GM19468 (cell line): ENCODE data around the gene CLRN3.

ENCODE experiments used
- ATAC-seq: cut with Tn5 transposase; IDR thresholded peaks from one replicate; pipeline ENCODE4 v1.9.1; 2021; ENCODE audit warnings: mild to moderate bottlenecking, moderate library complexity, moderate number of reproducible peaks; ENCODE audit not compliant: unreplicated experiment; ENCODE audit errors: extremely low read depth

Gene CLRN3

DNA sequence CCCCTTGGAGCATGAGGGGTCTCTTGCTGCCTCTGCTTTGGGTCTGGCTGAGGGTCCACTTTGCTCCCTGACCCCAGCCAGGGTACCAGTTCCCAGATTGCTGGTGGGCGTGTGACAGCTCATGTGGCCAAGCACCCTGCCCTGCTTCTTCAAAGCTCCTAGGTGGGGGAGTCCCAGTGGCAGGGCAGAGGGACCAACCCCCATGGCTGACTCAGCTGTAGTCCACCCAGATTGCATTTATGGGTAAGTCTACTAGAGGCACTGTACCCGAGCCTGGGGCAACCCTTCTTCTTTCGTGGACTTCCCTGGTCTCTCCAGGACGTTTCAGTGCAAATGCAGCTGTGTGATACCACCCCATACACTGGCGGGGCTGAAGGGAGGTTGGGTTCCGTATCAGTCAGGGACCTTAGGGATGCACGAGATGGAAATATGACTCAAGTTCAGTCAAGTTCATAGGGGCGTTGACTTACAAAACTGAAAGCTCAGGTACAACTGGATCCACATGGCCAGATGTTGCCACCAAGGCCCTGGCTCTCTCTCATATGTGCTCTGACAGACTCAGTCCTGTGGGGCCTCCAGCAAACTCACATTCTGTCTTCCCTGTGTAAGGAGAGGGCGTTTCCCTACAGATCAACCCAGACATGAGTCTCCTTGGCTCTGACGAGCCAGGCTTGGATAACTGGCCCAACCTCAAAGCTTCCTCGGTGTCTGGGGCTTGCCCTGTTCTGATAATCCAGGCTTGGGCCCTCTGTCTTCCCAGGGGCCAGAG, 27.7 kb upstream of the CLRN3 start:
- no peak for ATAC-seq

DNA sequence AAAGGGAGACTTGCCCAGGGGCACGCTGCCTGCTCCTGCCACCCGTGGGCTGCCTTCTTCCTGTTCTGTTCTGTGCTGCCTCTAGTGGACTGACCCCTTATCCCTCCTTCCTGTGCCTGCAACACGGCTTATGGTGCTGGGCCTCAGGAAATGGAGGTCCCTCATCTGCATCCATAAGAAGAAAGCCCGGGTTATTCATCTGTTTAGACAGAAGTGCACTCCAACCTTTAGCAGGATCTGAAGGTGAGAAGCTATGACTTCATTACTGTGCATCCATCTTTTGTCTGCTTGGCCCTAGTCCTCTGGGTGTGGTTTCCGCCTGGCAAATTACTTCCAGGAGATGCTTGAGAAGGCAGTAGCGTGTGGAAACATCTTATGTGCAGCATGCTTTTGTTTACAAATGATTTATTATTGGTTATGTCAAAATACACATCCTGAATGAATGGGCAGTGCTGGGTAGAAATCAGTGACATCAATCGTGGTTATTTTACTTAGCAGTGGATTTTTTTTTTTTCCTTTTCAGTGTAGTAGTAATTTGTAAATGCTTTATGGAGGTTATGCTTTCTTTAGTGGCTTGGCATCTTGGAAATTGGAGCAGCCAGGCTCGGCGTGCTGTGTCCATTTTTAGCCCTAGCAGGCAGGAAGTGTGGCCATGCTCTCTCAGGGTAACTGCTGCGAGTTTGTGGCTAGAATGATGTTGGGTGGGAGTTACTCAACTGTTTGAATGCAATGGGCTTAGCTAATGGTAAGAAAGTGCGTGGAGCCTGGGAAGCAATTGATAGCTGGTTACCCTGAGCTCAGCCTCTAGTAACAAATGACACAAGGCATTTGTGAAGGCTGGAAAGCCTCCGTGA, 26.9 kb upstream of the CLRN3 start:
- no peak for ATAC-seq

- no peak for ATAC-seq
These were observed 25.8 kb upstream of the CLRN3 start for GRCh38 chr10:127918572-127918971.

DNA sequence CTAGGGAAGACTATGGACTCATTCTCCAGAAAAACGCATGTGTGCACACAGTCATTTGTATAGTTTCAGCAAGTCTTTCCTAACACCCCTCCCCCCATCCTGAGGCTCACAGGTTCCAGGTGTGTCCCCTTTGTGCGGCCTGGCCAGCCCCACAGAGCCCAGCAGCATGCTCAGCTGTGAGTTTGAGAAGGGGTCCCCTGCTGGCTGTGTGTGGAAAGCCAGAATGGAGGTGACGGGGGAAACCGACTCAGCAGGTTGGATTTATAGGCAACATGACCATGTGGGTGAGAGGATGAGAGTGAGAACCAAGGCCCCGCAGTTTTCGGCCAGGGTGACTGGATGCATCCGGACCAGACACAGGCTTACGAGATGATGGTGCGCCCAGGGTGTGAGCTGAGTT, 24.1 kb upstream of the CLRN3 start:
- no peak for ATAC-seq

DNA sequence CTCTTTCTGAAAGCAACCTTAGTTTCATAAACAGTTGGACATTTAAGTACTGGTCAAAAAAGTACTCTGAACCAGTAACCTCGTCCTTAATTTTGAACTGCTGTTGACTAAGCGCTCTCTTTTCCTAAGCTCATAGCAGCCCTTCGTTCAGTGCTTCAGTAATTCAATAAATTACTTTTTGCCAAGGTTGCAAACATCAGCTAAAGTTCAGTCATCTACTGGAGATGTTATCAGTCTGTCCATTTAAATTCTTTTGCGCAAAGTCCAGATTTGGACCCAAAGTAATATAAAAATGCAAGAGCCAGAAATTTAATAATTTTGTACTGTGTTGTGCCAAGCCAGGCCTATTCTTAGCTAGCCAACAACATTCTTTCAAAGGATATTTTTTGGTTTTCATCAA, 22.6 kb upstream of the CLRN3 start:
- no peak for ATAC-seq

DNA sequence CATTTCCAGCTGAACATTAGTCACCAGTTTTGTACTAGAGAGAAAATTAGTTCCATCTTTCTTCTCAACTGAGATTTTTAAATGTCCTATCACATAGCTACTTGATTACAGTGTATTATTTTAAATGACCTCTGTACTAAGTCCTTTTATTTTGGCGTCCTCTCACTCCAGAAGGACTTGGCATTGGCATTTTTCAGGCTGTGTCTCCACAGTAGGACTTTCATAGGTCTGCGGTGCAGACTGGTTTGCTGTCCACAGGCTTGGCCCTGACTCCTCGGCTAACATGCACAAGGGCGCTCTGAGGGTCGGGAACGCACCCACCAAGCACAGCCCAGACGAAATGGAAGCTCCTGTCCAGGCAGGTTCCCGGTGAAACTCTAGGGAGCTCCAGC, 20.6 kb upstream of the CLRN3 start:
- ATAC-seq, result no peak

GRCh38 chr10:127912607-127913367, 20.0 kb upstream of the CLRN3 start:
- no peak for ATAC-seq

- ATAC-seq, result no peak
These were observed 19.1 kb upstream of the CLRN3 start for GRCh38 chr10:127911867-127912257.

DNA sequence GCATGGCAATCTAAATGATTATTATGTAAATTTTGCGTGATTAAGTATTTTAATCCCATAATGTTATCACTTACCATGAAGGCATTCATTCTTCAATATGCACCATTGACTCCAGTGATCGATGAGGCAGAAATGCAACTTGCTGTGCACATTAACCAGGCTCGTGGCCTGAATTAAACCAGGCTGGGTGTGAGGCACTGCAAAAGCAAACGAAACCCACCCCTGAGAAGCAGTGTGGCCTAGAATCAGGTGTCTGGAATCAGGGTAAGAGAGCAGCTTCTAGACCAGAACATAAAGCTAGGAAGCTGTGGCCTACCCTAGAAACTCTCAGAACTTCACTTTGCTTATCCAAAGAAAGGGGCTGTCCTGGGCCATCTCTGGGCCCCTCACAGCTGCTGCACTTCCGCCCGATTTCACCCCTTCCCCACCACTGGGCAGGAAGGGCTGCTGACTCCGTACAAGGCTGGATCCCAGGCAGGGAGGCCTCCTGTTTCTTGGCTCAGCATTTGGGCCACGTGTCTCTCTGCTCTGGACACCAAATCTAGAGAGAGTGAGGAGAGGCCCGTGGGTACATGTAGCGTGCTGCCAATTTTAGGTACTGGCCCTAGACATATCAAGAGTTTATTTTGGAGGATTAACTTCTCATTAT, 18.6 kb upstream of the CLRN3 start:
- no peak for ATAC-seq

DNA sequence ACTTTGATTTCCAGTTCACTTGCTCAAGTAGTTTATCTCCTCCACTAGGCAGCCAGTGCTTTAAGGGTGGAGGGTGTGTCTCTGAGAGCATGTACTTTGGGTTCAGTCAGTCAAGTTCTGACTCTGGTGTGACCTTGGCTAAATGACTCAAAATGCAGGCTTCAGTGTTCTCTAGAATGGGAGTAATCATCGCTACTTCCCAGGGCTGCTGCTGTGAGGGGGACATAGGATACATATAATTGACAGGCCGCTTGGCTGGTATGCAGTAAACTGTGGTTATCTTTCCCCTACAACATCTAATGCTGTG, 17.7 kb upstream of the CLRN3 start:
- ATAC-seq, result no peak

GRCh38 chr10:127909716-127910463, 17.1 kb upstream of the CLRN3 start:
- no peak for ATAC-seq

GRCh38 chr10:127908959-127909267, 16.2 kb upstream of the CLRN3 start:
- ATAC-seq, result no peak

GRCh38 chr10:127908106-127908958, 15.6 kb upstream of the CLRN3 start:
- ATAC-seq, result no peak

GRCh38 chr10:127907411-127908105, 14.8 kb upstream of the CLRN3 start:
- no peak for ATAC-seq

GRCh38 chr10:127906548-127907377, 14.0 kb upstream of the CLRN3 start, which contains the start of gene PTPRE:
Gene PTPRE, plus strand, starts transcription at chr10:127907103. Its CDS starts 133,779 bp downstream, at chr10:128040882.
- peak; percentile 88 for ATAC-seq

DNA sequence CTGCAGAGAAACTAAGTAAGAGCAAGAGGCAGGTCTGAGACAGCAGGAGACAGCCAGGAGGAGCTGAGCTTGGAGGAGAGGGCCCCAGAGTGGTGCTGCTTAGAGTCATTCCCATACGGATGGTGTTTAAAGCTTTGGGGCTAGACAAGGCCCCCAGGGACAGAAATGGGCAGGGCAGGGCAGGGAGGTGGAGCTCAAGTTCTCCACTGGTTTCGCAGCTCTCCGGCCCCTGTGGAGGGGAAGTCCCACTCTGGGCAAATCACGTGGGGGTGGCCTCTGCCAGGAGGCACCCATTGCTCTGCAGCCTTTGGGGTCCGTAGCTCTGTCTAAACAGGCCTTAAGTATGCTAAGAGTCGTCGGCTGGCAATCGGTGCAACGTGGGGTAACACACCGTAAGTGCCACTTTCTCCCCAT, 13.1 kb upstream of the CLRN3 start:
- ATAC-seq, result no peak

- no peak for ATAC-seq
These were observed 12.5 kb upstream of the CLRN3 start for GRCh38 chr10:127905001-127905847.
